Measurements from ENCODE around the gene ATAD1. TPM values are rescaled to one million over a fixed set of nuclear protein-coding genes. Genes with fewer than 3 reads are reported as not detected.
"Not testable (repeated sequence)": the region's sequence is repeated elsewhere in the genome, so short reads cannot be mapped to it uniquely, and the experiment has no call there.

The ATAD1 gene
- total RNA-seq, 1 donor = 11.6 TPM

GRCh38 chr10:87846711-87847110, 28.7 kb upstream of the ATAD1 start:
- not testable (repeated sequence) for DNase-seq (ENCODE audit: low read depth in 2 of 3, low spot score in 2 of 3)

GRCh38 chr10:87846023-87846422, 28.0 kb upstream of the ATAD1 start:
- DNase-seq (ENCODE audit: low read depth in 2 of 3, low spot score in 2 of 3) = no peak

- no peak for DNase-seq (ENCODE audit: low read depth in 2 of 3, low spot score in 2 of 3)
Measured at GRCh38 chr10:87845624-87845998, 27.6 kb upstream of the ATAD1 start.

GRCh38 chr10:87844837-87845623, 27.0 kb upstream of the ATAD1 start:
- DNase-seq (ENCODE audit: low read depth in 2 of 3, low spot score in 2 of 3) = no peak

DNA sequence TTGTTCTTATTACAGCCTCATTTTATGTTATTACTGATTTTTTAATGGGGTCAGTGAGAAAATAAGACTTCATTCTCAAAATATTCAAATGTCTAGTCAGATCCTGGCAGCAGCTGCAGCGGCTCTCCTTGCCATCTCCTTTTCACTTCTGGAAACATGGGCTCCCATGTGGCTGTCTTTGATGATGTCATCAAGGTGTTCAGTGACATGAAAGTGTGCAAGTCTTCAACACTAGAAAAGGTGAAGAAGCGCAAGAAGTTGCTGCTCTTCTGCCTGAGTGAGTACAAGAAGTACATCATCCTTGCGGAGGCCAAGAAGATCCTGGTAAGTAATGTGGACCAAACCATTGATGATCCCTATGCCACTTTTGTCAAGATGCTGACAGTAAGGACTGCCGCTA, 25.7 kb upstream of the ATAD1 start:
- DNase-seq (ENCODE audit: low read depth in 2 of 3, low spot score in 2 of 3) = no peak

GRCh38 chr10:87842776-87843497, 24.9 kb upstream of the ATAD1 start:
- DNase-seq (ENCODE audit: low read depth in 2 of 3, low spot score in 2 of 3) = no peak

GRCh38 chr10:87842220-87842641, 24.2 kb upstream of the ATAD1 start:
- DNase-seq (ENCODE audit: low read depth in 2 of 3, low spot score in 2 of 3) = no peak

DNA sequence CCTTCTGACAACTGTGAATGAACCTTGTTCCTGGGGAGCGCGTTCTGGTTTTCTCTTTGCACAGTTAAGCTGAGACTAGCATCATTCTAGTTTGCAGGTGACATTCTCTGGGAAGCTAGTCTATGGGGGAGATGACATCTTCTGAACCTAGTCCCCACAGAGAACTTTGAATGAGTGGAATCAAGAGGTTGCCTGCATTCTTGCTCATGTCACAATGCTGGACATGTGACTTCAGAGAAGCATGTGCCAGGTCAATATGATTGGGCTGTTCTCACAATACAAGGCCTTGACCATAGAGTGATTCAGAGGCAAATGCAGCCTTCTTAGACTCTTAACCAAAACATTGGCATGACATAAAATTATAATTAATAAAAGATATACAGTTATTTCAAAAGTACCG, 23.2 kb upstream of the ATAD1 start:
- no peak for DNase-seq (ENCODE audit: low read depth in 2 of 3, low spot score in 2 of 3)

DNA sequence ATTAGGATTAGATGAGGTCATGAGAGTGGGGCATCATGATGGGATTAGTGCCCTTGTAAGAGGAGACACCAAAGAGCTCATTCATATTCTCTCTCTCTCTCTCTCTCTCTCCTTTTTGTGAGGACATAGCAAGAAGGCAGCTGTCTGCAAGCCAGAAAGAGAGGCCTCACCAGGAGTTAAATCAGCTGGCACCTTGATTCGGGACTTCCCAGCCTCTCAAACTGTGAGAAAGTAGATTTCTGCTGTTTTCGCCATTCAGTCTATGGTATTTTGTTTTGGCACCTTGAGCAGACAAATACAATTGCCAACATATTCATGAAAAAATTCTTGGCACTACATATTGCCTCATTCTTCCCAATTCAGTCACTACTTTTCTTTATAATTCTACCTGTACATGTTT, 20.6 kb upstream of the ATAD1 start:
- no peak for DNase-seq (ENCODE audit: low read depth in 2 of 3, low spot score in 2 of 3)

- peak in 1 of 3 donors; percentile 36 for DNase-seq (ENCODE audit: low read depth in 2 of 3, low spot score in 2 of 3)
Measured at GRCh38 chr10:87837445-87837844, 19.4 kb upstream of the ATAD1 start.

- no peak for DNase-seq (ENCODE audit: low read depth in 2 of 3, low spot score in 2 of 3)
Measured at GRCh38 chr10:87836098-87836497, 18.1 kb upstream of the ATAD1 start.

DNA sequence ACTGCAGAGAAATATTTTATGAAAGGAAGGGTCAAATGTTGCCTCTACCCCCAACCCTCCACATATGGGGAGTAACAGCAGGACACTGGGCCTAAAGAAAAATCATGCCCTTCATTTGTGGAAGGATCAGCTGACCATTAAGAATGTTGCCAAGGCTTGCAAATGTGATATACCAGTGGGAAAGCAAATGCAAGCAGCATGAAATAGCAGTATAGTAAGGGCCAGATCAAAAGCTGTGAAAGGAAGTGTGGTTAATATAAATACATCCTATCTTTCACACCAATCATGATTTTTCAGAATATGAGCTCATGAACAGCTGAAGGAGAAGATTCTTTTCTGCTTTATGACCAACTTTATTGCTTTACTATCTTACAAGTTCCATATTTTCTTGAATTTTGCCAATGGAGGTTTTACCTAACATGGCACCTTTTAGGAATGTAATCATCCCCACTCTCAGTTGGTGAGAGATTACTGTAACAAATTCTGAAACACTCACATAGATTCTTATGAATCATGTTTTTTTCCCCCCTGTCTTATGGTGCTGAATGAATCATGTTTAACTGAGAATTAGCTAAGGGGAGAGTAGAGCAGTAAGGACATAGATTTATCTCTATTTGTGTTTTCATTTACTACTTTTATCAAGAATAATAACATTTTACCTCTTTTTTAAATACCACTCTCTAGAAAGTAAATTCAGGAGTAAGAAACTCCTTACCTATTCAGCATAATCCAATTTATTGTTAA, 12.1 kb upstream of the ATAD1 start:
- DNase-seq (ENCODE audit: low read depth in 2 of 3, low spot score in 2 of 3) = no peak

- DNase-seq (ENCODE audit: low read depth in 2 of 3, low spot score in 2 of 3) = not testable (repeated sequence)
Measured at GRCh38 chr10:87829051-87829450, 11.0 kb upstream of the ATAD1 start.

DNA sequence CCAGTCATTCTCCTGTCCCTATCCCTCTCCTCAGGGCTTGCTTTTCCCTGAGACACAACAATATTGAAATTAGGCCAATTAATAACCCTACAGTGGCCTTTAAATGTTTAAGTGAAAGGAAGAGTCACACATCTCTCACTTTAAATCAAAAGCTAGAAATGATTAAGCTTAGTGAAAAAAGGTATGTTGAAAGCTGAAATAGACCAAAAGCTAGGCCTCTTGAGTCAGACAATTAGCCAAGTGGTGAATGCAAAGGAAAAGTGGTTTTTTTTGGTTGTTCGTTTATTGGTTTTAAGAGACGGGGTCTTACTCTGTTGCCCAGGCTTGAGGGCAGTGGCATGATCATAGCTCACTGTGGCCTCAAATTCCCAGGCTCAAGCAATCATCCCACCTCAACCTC, 9.7 kb upstream of the ATAD1 start:
- DNase-seq (ENCODE audit: low read depth in 2 of 3, low spot score in 2 of 3) = no peak

- no peak for DNase-seq (ENCODE audit: low read depth in 2 of 3, low spot score in 2 of 3)
Measured at GRCh38 chr10:87826653-87827052, 8.6 kb upstream of the ATAD1 start.

DNA sequence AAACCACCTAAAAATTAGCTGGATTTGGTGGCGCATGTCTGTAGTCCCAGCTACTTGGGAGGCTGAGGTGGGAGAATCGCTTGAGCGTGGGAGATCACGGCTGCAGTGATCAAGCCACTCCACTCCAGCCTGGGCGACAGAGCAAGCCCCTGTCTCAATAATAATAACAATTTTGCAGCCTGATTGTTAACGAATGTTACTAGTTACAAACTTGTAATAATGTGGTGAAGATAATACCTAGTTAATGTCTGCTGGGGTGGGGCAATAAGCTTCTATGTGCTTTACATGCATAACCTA, 1.2 kb upstream of the ATAD1 start:
- DNase-seq (ENCODE audit: low read depth in 2 of 3, low spot score in 2 of 3) = no peak

GRCh38 chr10:87818505-87819288, 671 bp upstream of the ATAD1 start:
- peak in 2 of 3 donors; percentile 60 to 79 for DNase-seq (ENCODE audit: low read depth in 2 of 3, low spot score in 2 of 3)

GRCh38 chr10:87816898-87817608, 973 bp downstream of the ATAD1 start:
- peak in 1 of 3 donors; percentile 5 for DNase-seq (ENCODE audit: low read depth in 2 of 3, low spot score in 2 of 3)

DNA sequence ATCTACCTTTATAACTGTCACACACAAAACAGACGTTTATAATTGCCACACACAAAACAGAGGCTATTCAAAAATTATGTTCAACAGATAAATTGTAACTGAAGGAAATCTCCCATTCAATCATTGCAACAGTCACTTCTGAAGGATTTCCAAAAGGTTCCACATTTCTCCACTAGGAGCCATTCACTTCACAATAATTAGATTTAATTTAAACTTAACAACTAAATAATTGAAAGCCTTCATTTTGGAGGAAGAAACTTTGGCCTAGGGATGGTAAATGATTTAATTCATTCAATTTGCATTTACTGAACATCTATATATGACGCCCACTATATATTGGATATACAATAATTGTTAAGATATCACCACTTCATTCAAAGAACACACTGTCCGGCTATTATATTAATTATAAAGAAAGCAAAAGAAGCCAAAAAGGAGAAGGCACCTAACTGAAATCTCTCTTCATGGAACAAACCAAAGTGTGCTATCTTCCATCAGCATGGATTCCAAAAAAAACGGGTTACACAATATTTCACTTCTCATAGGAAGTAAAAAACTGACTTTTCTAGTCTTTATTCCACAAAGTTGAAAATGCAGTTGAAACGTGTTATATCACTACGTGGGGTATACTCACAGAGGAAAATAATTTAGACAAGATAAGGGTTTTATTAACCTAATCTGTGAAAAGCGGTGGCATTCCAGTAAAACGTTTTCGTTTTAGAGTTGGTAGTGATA, 1.7 kb downstream of the ATAD1 start:
- DNase-seq (ENCODE audit: low read depth in 2 of 3, low spot score in 2 of 3) = peak in 1 of 3 donors; percentile 4
